Retinal pigment epithelial cell (primary cell): Measurements from ENCODE around the gene PDE1C.

Experiments
- DNase-seq: peaks from one replicate; pipeline ENCODE4 v3.0.0-alpha.2; 2010; ENCODE audit warnings: low read depth
- H3K4me3 ChIP-seq: 2 replicates; pipeline ENCODE4 v1.5.1; 2011; ENCODE audit warnings: mild to moderate bottlenecking, low read length, control low read depth, moderate library complexity
- TF ChIP-seq, protein P1 (sequence below): conservative IDR thresholded peaks from 2 replicates; pipeline ENCODE4 v1.5.1; 2011; ENCODE audit warnings: low read depth, low read length, control low read depth, inconsistent platforms

Gene PDE1C

GRCh38 chr7:31997423-31997822 lies 72.8 kb downstream of the PDE1C start:
- TF ChIP-seq, protein P1, sequence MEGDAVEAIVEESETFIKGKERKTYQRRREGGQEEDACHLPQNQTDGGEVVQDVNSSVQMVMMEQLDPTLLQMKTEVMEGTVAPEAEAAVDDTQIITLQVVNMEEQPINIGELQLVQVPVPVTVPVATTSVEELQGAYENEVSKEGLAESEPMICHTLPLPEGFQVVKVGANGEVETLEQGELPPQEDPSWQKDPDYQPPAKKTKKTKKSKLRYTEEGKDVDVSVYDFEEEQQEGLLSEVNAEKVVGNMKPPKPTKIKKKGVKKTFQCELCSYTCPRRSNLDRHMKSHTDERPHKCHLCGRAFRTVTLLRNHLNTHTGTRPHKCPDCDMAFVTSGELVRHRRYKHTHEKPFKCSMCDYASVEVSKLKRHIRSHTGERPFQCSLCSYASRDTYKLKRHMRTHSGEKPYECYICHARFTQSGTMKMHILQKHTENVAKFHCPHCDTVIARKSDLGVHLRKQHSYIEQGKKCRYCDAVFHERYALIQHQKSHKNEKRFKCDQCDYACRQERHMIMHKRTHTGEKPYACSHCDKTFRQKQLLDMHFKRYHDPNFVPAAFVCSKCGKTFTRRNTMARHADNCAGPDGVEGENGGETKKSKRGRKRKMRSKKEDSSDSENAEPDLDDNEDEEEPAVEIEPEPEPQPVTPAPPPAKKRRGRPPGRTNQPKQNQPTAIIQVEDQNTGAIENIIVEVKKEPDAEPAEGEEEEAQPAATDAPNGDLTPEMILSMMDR, result no peak
- no peak overlapping the region for H3K4me3 ChIP-seq
- DNase-seq, result no peak

DNA sequence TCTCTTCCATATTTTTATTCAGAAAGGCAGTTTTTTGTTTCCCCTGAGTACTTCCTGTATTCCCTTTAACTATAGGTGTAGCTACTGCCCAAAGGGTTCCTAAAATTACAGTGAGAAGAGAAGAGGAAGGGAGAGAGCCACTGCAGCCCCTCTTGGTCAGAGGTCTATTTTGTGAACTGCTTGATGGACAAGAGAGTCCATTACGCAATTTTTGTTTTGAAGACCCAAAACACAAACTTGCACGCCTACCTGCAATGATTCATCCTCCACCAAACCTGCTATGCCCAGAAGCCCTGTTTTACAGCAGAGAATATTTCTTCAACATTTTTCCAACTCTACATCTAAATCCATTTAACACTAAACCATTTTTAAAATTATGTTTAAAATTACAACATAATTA lies 75.1 kb downstream of the PDE1C start:
- no peak overlapping the region for H3K4me3 ChIP-seq
- no peak for DNase-seq
- TF ChIP-seq, protein P1, result no peak

GRCh38 chr7:31991846-31992245 lies 78.4 kb downstream of the PDE1C start:
- TF ChIP-seq, protein P1, result no peak
- H3K4me3 ChIP-seq, result no peak overlapping the region
- DNase-seq, result no peak

- TF ChIP-seq, protein P1, result no peak
- no peak for DNase-seq
Observed at GRCh38 chr7:31991406-31991805, 78.8 kb downstream of the PDE1C start.

DNA sequence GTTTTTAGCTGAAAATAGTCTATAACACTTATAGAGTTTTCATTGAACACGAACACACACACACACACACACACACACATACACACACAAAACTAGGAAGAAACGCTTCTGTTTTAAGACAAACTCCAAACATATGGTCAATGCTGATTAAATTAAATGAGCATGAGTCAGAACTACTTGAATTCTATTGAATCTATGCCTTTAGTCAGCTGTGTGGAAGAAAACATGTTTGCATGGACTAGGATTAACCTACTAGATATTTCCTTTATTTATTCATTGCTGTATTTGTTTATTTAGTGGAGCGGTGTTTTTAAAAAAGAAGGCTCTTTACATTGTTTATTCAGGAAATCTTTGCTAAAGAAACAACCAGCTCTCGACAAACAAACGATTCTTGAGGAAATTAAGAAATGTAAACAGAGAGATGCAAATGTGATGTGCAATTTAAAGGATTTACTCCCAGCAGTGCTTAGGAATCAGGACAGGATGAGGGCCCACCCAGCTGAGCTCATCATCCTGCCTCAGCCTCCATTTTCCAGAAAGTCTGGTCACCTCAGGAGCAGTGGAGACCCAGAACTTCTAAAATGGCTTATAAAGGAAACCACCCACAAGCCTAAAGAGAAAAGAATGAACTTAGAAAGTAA lies 83.2 kb downstream of the PDE1C start:
- no peak for DNase-seq
- TF ChIP-seq, protein P1, result no peak
- no peak overlapping the region for H3K4me3 ChIP-seq

More at GRCh38 chr7:31991406-31991805, 78.8 kb downstream of the PDE1C start:
- H3K4me3 ChIP-seq, result no peak overlapping the region

DNA sequence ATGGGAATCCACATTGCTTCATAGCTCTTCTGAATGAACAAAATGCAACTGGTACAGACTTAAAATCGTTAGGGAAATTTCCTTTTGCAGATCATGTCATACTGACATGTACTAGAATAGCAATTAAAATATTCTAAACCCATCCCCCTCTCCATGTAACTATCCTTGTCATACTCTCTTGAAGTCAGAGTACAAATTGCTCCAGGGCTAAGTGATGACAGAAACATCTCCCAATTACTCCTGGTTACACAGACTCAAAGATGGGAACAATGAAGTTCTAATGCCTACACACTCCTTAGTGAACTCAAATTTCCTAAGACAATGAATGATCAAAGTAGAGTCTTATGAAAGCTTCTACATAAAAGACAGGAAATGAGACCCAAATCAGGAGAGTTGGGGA lies 87.2 kb downstream of the PDE1C start:
- H3K4me3 ChIP-seq, result no peak overlapping the region
- TF ChIP-seq, protein P1, result no peak
- DNase-seq, result no peak

DNA sequence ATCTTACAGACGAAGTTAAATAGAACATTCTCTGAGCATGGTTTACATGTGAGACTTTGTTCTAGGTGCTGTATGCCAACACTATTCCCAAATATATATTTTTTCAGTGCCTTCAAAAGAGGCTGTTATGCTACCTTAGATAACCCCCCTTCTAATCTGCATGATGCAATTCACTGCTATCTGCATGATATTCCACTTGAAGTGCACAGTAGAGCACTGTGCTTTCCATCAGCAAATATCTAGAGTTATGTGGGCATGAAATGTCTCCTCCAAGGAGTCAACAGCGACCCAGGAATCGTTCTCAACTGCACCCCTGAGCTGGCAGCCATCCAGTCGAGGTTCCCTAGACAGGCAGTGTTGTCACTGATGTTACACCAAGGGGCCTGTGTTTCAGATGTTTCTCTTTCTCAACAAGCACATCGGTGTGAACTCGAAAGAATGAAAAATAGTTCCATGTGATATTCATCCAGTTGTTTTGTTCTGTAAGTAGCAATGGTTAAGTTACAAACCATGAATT lies 88.3 kb downstream of the PDE1C start:
- TF ChIP-seq, protein P1, result no peak
- no peak for DNase-seq
- H3K4me3 ChIP-seq, result no peak overlapping the region
